ENCODE results near the gene EZH2.

Gene EZH2

GRCh38 chr7:148862481-148862880 is 21.6 kb downstream of the EZH2 start:
- DNase-seq (ENCODE audit: insufficient read length, low spot score), result no peak
- no peak for FAIRE-seq

- FAIRE-seq (no peak), DNase-seq (ENCODE audit: insufficient read length, low spot score) (no peak)
Observed at GRCh38 chr7:148858489-148858888, 25.6 kb downstream of the EZH2 start.

GRCh38 chr7:148856891-148857290 is 27.2 kb downstream of the EZH2 start:
- DNase-seq (ENCODE audit: insufficient read length, low spot score) (no peak), FAIRE-seq (no peak)

GRCh38 chr7:148856578-148856881 is 27.6 kb downstream of the EZH2 start:
- FAIRE-seq, result no peak

GRCh38 chr7:148854983-148855382 is 29.1 kb downstream of the EZH2 start:
- no peak for DNase-seq (ENCODE audit: insufficient read length, low spot score)
- FAIRE-seq, result no peak

More at GRCh38 chr7:148856578-148856881, 27.6 kb downstream of the EZH2 start:
- DNase-seq (ENCODE audit: insufficient read length, low spot score), result no peak

GRCh38 chr7:148852272-148852671 is 31.8 kb downstream of the EZH2 start:
- no peak for FAIRE-seq
- DNase-seq (ENCODE audit: insufficient read length, low spot score), result no peak

- no peak for DNase-seq (ENCODE audit: insufficient read length, low spot score)
- no peak for FAIRE-seq
Observed at GRCh38 chr7:148850564-148850963, 33.5 kb downstream of the EZH2 start.

GRCh38 chr7:148849393-148850098 is 34.5 kb downstream of the EZH2 start:
- FAIRE-seq, result no peak
- no peak for DNase-seq (ENCODE audit: insufficient read length, low spot score)

GRCh38 chr7:148847815-148848734 is 36.0 kb downstream of the EZH2 start:
- FAIRE-seq (no peak), DNase-seq (ENCODE audit: insufficient read length, low spot score) (no peak)

- FAIRE-seq (no peak), DNase-seq (ENCODE audit: insufficient read length, low spot score) (no peak)
Observed at GRCh38 chr7:148838905-148839304, 45.2 kb downstream of the EZH2 start.

GRCh38 chr7:148835854-148836253 is 48.2 kb downstream of the EZH2 start:
- DNase-seq (ENCODE audit: insufficient read length, low spot score) (no peak), FAIRE-seq (no peak)

GRCh38 chr7:148834605-148835004 is 49.5 kb downstream of the EZH2 start:
- no peak for FAIRE-seq
- no peak for DNase-seq (ENCODE audit: insufficient read length, low spot score)

GRCh38 chr7:148831782-148832181 is 52.3 kb downstream of the EZH2 start:
- FAIRE-seq (no peak), DNase-seq (ENCODE audit: insufficient read length, low spot score) (no peak)

GRCh38 chr7:148830897-148831692 is 53.0 kb downstream of the EZH2 start:
- DNase-seq (ENCODE audit: insufficient read length, low spot score) (no peak), FAIRE-seq (no peak)

- DNase-seq (ENCODE audit: insufficient read length, low spot score) (no peak), FAIRE-seq (no peak)
Observed at GRCh38 chr7:148828965-148829364, 55.1 kb downstream of the EZH2 start.

GRCh38 chr7:148825338-148825737 is 58.8 kb downstream of the EZH2 start:
- DNase-seq (ENCODE audit: insufficient read length, low spot score) (no peak), FAIRE-seq (no peak)

GRCh38 chr7:148824864-148825263 is 59.2 kb downstream of the EZH2 start:
- no peak for DNase-seq (ENCODE audit: insufficient read length, low spot score)
- FAIRE-seq, result no peak

GRCh38 chr7:148821422-148821821 is 62.7 kb downstream of the EZH2 start:
- no peak for FAIRE-seq
- no peak for DNase-seq (ENCODE audit: insufficient read length, low spot score)

- FAIRE-seq (no peak), DNase-seq (ENCODE audit: insufficient read length, low spot score) (peak; percentile 26)
Observed at GRCh38 chr7:148819697-148820360, 64.3 kb downstream of the EZH2 start.

- DNase-seq (ENCODE audit: insufficient read length, low spot score) (no peak), FAIRE-seq (no peak)
Observed at GRCh38 chr7:148815612-148816011, 68.5 kb downstream of the EZH2 start.
